ENCODE data around the gene SCFD2.

SCFD2 gene

DNA sequence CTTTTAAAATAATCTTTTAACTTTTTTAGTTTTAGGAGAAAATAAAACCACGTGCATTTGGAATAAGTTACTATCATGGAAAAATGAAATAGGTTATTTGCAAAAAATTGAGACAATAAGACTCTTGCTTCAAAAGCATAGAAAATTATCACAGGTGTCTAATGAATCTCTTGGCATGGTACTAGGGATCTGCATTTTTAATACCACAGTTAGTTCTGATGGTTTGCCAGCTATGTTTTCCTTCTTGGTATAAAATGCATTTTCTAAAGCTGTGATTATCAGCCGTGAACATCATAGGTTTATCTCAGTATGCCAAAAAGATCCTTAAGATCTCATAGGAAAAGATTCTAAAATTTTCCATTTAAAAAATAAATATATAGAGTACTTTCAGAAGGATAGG is 419.9 kb downstream of the SCFD2 start:
- no peak overlapping the region for H3K4me3 ChIP-seq (replicated peaks; ENCODE audit: low read depth, low read length)
- DNase-seq (ENCODE audit: extremely low read depth, insufficient read length), result no peak
- no peaks in the 10 kb centered on the region for H3K36me3 ChIP-seq (ENCODE audit: control insufficient read depth, insufficient read depth, low read length)
- H3K27me3 ChIP-seq (replicated peaks; ENCODE audit: control insufficient read depth, insufficient read depth, low read length), result no peaks in the 10 kb centered on the region
- TF ChIP-seq CTCF (IDR thresholded peaks at IDR 0.05; ENCODE audit: insufficient read depth, low read length, poor library complexity, severe bottlenecking), result no peak

DNA sequence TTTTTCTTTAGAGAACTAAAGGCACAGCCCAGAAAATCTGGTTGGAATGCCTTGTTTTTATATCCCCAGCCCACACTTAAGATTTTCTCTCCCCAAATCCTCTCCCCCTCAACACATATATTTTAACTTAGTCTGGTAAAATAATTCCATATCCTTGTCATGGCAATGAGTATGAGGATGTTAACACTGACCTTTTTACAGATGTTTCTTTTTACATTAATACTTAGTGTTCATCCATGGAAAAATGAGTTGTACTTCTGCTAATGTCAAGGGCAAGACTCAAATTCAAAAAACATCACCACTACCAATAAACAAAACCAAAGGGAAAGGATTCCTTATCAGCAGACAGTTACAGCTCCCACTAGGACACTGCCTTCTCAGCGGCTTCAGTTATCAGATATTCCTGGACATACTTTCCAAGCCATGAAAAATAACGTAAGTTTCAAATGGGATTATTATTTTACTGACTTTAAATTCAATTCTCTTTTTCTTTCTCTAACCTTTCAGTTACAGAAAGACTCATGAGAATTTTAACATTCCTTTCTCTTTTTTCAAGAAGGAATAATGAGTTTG is 420.4 kb downstream of the SCFD2 start:
- DNase-seq (ENCODE audit: extremely low read depth, insufficient read length), result no peak
- no peak for TF ChIP-seq CTCF (IDR thresholded peaks at IDR 0.05; ENCODE audit: insufficient read depth, low read length, poor library complexity, severe bottlenecking)
- Histone ChIP-seq H3K36me3 (ENCODE audit: control insufficient read depth, insufficient read depth, low read length) (no peaks in the 10 kb centered on the region), H3K27me3 (replicated peaks; ENCODE audit: control insufficient read depth, insufficient read depth, low read length) (no peaks in the 10 kb centered on the region), H3K4me3 (replicated peaks; ENCODE audit: low read depth, low read length) (no peak overlapping the region)

GRCh38 chr4:52943677-52944076 is 422.2 kb downstream of the SCFD2 start:
- no peaks in the 10 kb centered on the region for H3K27me3 ChIP-seq (replicated peaks; ENCODE audit: control insufficient read depth, insufficient read depth, low read length)
- no peak overlapping the region for H3K4me3 ChIP-seq (replicated peaks; ENCODE audit: low read depth, low read length)
- no peaks in the 10 kb centered on the region for H3K36me3 ChIP-seq (ENCODE audit: control insufficient read depth, insufficient read depth, low read length)
- TF ChIP-seq CTCF (IDR thresholded peaks at IDR 0.05; ENCODE audit: insufficient read depth, low read length, poor library complexity, severe bottlenecking), result no peak
- no peak for DNase-seq (ENCODE audit: extremely low read depth, insufficient read length)

GRCh38 chr4:52942936-52943335 is 422.9 kb downstream of the SCFD2 start:
- no peak for TF ChIP-seq CTCF (IDR thresholded peaks at IDR 0.05; ENCODE audit: insufficient read depth, low read length, poor library complexity, severe bottlenecking)
- DNase-seq (ENCODE audit: extremely low read depth, insufficient read length), result no peak
- no peaks in the 10 kb centered on the region for H3K36me3 ChIP-seq (ENCODE audit: control insufficient read depth, insufficient read depth, low read length)
- H3K27me3 ChIP-seq (replicated peaks; ENCODE audit: control insufficient read depth, insufficient read depth, low read length), result no peaks in the 10 kb centered on the region
- H3K4me3 ChIP-seq (replicated peaks; ENCODE audit: low read depth, low read length), result no peak overlapping the region

DNA sequence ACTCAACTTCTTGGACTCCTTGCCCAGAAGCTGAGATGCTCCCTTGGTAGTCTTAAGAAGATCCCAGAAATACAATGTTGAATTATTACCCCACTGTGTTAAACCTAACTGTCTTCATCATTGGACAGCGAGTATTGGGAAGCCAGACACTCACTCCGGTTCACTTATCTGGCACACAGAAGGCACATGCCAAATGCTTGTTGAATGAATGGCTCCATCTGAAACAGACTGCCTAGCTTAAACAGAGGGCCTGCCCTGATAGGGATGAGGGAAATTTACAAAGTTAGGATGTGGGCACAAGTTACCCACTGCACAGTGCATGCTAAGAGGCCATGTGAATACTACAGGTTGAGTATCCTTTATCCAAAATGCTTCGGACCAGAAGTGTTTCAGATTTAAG is 424.4 kb downstream of the SCFD2 start:
- no peak for TF ChIP-seq CTCF (IDR thresholded peaks at IDR 0.05; ENCODE audit: insufficient read depth, low read length, poor library complexity, severe bottlenecking)
- H3K27me3 ChIP-seq (replicated peaks; ENCODE audit: control insufficient read depth, insufficient read depth, low read length), result no peaks in the 10 kb centered on the region
- H3K4me3 ChIP-seq (replicated peaks; ENCODE audit: low read depth, low read length), result no peak overlapping the region
- no peaks in the 10 kb centered on the region for H3K36me3 ChIP-seq (ENCODE audit: control insufficient read depth, insufficient read depth, low read length)
- DNase-seq (ENCODE audit: extremely low read depth, insufficient read length), result no peak

GRCh38 chr4:52939739-52940138 is 426.1 kb downstream of the SCFD2 start:
- DNase-seq (ENCODE audit: extremely low read depth, insufficient read length), result no peak
- H3K27me3 ChIP-seq (replicated peaks; ENCODE audit: control insufficient read depth, insufficient read depth, low read length), result no peaks in the 10 kb centered on the region
- no peak for TF ChIP-seq CTCF (IDR thresholded peaks at IDR 0.05; ENCODE audit: insufficient read depth, low read length, poor library complexity, severe bottlenecking)
- H3K36me3 ChIP-seq (ENCODE audit: control insufficient read depth, insufficient read depth, low read length), result no peaks in the 10 kb centered on the region
- H3K4me3 ChIP-seq (replicated peaks; ENCODE audit: low read depth, low read length), result no peak overlapping the region
